NCI-H82 treated with DMSO at 0.1 percent for 48 hours (cell line): ENCODE data around the gene CKMT1B.
"Not testable (repeated sequence)": the region's sequence is repeated elsewhere in the genome, so short reads cannot be mapped to it uniquely, and the experiment has no call there.

Experiments used
- DNase-seq: peaks from one replicate; lab custom pipeline; 2025; ENCODE audit not compliant: unreplicated experiment; lab: John Stamatoyannopoulos, UW

CKMT1B gene

GRCh38 chr15:43626937-43627336, 33.1 kb downstream of the CKMT1B start:
- DNase-seq, result not testable (repeated sequence)

GRCh38 chr15:43638464-43639204, 44.8 kb downstream of the CKMT1B start:
- not testable (repeated sequence) for DNase-seq
